Dermis blood vessel endothelial cell (primary cell): ENCODE measurements around the gene SUB1. TPM values are rescaled to one million over a fixed set of nuclear protein-coding genes. Genes with fewer than 3 reads are reported as not detected.
"Not testable (repeated sequence)": the region's sequence is repeated elsewhere in the genome, so short reads cannot be mapped to it uniquely, and the experiment has no call there.

Source experiments
- DNase-seq: peaks from one replicate; pipeline ENCODE4 v3.0.0; 2010
- total RNA-seq: library from RNA; depleted of rRNA; stranded (reverse); fragments of >200 nt; gene quantifications from 2 replicates; pipeline ENCODE4 v1.2.3, GENCODE V29; 2014

Gene SUB1
- total RNA-seq, 1 donor from 2014 or later: 212 TPM

- no peak for DNase-seq
Measured at GRCh38 chr5:32601623-32602295, 16.4 kb downstream of the SUB1 start.

DNA sequence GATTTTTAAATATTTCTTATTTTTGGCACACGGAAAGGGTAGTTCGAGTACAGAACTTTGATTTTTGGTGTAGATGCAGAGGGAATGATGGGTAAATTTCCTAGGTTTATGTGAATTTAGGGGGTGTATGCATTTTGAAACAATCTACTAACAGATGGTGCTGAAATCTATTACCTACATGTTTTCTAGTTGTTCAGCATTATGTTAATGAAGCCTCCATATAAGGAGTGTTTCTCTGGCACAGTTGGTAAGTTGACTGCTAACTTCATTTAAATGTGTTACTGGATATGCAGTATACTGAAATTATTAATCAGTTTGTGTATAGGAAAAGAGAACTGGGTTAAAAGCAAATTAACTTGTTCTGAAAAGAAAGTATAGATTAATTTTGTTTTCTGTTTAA lies 17.5 kb downstream of the SUB1 start:
- DNase-seq: no peak

DNA sequence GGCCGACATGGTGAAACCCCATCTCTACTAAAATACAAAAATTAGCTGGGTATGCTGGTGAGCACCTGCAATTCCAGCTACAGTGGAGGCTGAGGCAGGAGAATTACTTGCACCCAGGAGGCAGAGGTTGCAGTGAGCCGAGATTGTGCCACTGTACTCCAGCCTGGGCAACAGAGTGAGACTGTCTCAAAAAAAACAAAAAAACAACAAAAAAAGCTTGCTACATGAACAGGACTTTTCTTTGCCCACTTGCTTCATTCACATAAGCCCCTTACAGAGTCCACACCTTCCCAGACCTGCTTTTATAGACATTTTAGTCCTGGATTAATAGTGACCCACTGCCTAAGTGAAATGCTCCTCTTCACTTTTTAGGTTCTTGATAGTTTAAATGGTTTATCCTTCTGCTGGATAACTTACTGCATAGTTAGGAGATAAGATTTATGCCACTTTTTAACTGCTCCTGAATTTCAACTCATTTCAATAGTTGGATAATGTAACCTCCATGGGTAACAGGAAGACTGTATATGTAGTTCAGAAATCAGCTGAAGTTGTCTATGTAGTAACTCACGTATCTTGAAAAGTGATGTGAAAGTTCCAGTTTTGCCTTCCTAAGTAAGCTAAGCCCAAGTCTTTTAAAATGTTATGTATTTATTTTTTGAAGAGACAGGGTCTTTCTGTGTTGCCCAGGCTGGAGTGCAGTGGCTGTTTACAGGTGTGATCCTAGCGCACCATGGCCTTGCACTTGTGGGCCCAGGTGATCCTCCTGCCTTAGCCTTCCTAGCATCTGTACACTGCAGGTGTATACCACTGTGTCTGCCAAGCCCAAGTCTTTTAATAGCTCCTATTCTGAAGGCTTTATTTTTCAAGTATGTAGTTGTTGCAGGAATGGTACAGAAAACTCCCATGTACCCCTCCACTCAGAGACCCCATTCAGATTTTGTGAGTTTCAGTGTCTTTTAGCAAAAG lies 19.7 kb downstream of the SUB1 start:
- DNase-seq: no peak

DNA sequence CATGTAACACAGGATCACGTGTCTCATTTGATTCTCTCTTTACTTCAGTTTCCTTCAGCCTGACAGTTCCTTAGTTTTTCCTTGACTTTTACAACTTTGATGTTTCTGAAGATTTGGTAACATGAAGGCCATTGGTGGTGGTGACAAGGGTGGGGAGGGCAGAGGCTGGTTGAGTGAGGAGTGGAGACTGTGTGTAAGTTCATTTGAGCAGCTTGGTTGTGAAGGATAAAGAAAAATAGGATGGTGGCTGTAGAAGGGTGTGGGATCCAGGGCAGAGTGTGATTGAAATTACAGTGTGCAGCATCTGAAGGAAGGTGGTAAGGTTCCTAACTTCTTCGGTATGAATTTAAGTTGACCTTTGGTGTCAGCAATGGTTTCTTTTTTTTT lies 20.4 kb downstream of the SUB1 start:
- DNase-seq: no peak

- DNase-seq: peak; percentile 32
Measured at GRCh38 chr5:32612134-32612888, 27.0 kb downstream of the SUB1 start.

DNA sequence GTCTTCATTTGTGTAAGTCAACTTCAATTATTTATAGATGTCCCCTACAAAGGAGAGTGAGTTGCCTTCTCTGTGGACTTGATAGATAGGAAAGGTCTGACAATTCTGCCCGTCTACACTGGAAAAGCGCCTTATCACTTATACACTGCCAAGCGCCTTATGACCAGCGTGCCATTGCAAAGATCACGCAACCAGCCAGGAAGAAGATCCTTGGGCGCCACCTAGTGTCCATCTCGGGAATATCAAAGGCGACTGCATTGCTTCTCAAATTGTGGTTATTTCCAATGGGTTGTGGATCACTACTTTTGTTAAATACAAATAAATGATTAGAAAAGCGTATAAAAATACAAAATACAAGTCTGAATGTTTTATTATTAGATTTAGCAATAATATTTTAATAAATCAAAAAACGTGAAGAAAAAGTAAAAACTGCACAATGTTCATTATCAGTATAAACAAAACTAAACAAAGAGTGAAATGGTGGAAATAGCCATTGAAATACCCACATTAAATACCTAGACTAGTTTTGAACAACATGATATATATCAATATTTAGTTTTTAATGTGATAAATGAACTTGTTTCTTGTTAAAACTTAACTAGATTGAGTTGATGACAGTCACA lies 27.8 kb downstream of the SUB1 start:
- peak; percentile 90 for DNase-seq

GRCh38 chr5:32615236-32615635 lies 29.9 kb downstream of the SUB1 start:
- DNase-seq: no peak

DNA sequence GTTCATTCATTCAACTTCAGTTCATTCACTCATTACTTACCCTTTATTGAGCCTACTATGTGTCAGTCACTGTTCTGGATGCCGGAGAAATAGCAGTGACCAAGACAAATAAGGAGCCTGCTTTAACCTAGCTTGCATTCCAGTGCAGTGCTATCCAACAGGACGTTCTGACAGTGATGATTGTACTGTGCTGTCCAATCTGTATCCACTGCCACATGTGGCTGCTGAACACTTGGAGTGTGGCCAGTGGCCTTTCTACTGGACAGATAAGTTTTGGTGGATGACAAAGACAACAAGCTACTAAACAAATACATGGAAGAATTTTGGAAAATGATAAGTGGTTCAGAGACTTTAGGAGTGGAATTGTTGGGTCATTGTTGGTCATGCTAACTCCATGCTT lies 33.6 kb downstream of the SUB1 start:
- DNase-seq: no peak

- DNase-seq: no peak
Measured at GRCh38 chr5:32621256-32621655, 35.9 kb downstream of the SUB1 start.

GRCh38 chr5:32625106-32625505 lies 39.7 kb downstream of the SUB1 start:
- no peak for DNase-seq

- DNase-seq: no peak
Measured at GRCh38 chr5:32625547-32625946, 40.2 kb downstream of the SUB1 start.

- no peak for DNase-seq
Measured at GRCh38 chr5:32627219-32627870, 42.0 kb downstream of the SUB1 start.

DNA sequence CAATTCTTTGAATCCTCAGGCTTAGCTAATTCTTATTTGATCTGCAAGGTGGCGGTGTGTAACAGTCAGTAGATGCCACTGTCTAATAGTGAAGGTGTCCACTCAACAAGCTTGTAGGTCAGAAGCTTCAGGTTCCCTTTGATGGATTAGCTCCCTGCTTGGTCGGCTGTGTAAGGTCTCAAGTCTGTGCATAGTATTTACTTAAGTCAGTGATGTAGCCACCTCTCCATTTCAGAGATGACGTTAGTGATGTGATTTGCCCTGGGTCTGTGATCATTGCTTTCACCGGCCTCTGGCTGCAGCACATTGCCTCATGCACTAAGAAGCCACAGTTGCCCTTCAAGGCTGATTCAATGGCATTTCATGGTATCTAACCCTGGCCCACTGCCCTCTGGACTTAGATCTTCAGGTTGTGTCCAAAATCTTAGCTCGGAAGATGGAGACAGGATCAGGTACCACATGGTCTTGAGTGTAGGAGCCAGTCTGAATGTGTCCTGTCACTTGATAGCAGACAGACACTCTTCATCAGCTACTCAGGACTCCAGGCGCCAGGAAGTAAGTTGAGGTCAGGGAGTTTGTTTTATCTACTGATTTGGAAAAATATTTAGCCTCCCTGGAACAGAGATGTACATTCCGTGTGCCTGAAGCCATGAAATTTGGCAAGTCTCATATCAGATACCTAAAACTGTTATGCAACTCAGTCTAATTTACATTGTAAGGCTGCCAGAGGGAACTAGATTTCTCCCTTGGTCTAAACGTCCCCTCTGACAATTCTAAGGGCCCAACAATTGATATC lies 42.9 kb downstream of the SUB1 start:
- DNase-seq: no peak

DNA sequence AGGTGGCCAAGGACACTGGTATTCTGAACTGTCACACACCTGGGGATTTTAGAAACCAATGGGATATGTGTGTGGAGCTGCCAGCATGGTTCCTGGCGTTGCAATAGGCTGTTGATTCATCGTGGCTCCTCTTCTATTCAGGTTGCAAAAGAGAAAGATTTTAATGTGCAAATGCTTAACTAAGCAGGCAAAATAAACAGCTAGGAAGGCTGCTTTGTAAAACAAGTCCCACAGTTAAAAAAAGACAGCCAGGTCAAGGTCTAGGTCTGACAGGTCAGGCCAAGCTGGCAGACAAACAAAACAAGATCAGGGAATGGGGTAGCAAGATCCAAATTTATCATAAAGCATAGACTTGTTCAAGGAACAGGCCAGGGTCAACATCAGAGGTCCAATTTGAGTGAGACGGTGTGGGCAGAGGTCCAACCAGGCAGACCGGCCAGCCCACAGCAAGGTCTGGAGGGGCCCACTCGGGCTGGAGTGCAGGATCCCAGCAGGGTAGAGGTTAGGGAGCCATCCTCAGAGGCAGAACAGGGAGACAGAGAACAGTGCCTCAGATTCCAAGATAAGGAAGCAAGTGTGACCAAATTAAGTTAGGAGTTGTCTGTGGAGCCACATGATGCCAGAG lies 45.6 kb downstream of the SUB1 start:
- no peak for DNase-seq

GRCh38 chr5:32633017-32633416 lies 47.7 kb downstream of the SUB1 start:
- not testable (repeated sequence) for DNase-seq

GRCh38 chr5:32638309-32638708 lies 53.0 kb downstream of the SUB1 start:
- no peak for DNase-seq

DNA sequence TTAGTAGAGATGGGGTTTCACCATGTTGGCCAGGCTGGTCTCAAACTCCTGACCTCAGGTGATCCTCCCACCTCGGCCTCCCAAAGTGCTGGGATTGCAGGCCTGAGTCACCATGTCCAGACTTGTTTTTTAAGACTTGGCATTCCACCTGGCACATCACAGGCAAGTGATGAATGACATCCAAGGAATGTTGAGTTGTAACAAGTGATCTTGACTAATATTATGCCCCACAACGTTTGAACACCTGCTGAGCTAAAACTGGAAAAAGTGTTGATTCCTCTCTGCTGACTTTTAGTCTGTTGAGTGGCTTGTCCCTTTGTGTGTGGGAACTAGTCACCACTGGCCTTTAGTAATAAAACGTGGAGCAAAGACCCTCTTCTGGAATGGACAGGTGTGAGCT lies 54.6 kb downstream of the SUB1 start:
- DNase-seq: no peak

- no peak for DNase-seq
Measured at GRCh38 chr5:32642276-32643002, 57.1 kb downstream of the SUB1 start.

DNA sequence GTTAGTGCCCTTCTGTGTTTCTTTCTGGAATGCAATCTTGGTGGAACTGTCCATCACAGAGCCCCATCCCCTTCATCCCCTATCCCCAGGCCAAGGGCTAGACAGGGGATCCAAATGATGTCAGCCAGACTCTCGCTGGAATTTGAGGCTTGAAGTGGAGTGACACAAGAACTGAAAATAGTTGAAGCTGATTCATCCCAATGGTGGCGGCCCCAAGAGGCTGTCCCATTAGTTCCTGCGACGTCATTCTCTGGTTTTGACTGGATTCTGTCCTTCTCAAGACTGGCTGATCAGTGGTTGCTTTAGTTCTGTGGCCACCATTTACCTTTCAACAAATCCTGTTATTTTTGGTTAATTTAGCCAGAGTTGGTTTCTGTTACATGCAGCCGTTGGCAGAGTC lies 59.9 kb downstream of the SUB1 start:
- no peak for DNase-seq
